ENCODE measurements around the gene LMF2.

The LMF2 gene

DNA sequence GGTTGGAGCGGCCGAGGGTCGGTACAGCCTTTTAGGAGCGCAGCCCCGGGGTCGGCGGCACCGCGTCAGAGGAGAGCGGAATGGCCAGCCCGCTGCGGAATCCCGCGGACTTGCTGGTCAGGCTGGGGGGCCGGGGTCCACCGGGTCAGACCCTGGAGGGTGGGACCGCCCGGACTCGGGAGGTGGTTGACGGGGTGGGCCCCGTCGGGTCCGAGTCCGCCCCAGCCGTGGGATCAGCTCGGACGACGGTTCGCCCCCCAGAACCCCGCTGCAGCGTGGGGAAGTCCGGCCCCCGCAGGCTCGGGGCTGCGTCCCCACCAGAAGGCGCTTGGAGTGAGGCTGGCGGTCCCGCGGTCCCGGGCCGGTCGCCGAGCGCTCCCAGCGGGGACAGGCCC, 26.5 kb downstream of the LMF2 start:
- DNase-seq, result no peak

GRCh38 chr22:50479721-50480120, 27.8 kb downstream of the LMF2 start:
- DNase-seq, result no peak

- DNase-seq, result no peak
Observed at GRCh38 chr22:50477923-50478322, 29.6 kb downstream of the LMF2 start.

DNA sequence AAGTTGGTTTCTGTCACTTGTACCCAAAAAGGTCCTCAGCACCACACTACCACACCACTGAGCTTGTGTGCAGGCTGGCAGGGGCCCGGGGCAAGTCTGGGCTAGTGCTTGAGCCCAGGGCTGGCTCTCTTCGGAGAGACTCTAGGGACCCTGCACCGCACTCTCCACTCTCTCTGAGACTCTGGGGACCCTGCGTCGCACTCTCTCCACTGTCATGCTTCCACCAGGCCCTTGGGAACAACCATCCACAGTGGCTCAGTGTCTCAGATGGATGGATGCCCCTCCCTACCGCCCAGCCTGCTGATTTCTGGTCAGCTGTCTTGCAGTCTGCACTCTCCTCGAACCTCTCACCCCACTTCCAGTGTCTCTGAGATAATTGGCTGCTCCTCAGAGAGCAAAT, 30.6 kb downstream of the LMF2 start:
- DNase-seq, result no peak

DNA sequence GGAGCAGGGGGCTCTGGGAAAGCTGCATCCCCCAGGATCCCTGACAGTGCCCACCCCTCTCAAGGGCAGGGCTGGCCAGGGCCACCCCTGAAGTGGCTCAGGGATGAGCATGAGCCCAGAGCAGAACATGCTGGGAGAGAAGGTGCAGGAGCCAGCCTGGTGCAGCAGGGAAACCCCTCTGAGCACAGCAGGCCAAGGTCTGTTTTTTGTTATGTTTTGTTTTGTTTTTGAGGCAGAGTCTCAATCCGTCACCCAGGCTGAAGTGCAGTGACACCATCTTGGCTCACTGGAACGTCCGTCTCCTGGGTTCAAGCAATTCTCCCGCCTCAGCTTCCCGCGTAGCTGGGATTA, 31.9 kb downstream of the LMF2 start:
- DNase-seq, result no peak

GRCh38 chr22:50474710-50475651, 32.5 kb downstream of the LMF2 start, which contains the start of gene SBF1:
TSS of gene SBF1 (minus strand) at chr22:50475035. CDS start at chr22:50474840, 195 bp downstream.
- DNase-seq, result peak; percentile 90

DNA sequence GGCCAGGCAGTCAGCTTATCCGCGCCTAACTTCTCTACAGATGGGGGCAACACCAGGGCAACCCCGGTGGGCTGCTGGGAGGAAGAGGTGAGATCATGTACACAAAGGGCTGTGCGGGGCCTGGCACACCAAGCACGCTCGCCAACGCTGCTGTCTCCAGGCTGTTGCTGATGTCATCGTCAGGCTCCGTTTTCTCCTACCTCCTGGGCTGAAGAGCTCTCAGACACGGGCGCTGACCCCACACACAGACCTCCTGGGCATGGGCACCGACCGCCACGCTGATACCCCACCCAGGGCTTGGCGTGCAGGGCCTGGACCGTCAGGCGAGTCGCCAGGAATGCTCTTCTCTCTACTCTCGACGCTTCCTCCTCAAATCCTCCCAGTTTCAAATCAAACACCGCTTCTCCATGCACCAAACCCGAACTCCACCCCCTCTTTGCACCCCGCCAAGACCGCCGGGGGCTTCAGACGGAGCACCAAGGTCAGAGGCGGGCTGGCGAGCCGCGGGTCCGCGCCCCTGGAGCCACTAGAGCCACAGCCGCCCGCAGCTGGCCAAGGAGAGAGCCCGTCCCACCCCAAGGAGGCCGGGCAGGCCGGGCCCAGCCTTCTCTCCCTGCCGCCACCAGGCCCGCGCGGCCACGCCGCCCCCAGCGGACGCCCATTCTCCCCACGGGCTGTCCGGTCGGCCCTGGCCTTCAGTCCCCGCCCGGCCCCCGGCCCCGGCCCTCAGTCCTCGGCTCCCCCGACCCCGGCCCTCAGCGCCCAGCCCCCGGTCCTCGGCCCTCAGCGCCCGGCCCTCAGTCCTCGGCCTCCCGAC, 33.4 kb downstream of the LMF2 start:
- peak; percentile 44 for DNase-seq

- DNase-seq, result peak; percentile 62
Observed at GRCh38 chr22:50473088-50473487, 34.4 kb downstream of the LMF2 start.

DNA sequence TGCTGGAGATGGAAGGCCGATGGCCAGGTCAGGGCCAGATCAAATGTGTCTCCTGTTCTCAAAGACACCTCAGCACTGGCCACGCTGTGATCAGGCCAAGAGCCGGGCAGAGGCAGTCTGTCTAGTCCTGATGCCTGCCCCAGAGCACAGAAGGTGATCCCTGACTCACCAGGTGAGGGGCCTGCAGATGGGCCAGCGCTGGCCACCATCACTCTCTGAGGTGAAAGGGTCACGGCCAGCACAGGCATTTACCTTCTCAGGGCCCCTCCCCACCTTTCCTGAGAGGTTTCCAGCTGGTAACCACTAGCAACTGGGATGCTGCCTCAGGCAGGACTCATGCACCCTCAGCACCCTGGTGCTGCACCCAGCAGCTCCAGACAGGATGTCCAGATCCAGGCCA, 35.5 kb downstream of the LMF2 start:
- no peak for DNase-seq

- DNase-seq, result no peak
Observed at GRCh38 chr22:50471197-50471847, 36.2 kb downstream of the LMF2 start.

DNA sequence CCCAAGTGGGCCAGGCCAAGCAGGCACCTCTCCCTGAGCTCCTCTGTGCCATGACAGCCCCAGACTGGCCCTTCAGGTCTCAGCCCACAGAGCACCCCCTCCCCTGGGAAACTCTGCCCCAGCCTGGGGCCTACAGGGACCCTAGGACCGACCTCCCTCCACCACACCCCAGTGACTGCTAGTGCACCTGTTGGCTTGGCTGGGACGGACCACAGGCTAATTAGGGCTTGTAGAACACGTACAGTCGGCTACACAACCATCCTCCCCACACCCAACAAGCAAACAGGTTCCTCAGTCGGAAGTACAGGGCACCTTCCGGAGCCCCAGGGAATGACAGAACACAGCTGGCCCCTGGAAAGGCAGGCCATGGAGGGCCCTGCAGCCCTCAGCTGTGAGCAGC, 37.0 kb downstream of the LMF2 start:
- no peak for DNase-seq

DNA sequence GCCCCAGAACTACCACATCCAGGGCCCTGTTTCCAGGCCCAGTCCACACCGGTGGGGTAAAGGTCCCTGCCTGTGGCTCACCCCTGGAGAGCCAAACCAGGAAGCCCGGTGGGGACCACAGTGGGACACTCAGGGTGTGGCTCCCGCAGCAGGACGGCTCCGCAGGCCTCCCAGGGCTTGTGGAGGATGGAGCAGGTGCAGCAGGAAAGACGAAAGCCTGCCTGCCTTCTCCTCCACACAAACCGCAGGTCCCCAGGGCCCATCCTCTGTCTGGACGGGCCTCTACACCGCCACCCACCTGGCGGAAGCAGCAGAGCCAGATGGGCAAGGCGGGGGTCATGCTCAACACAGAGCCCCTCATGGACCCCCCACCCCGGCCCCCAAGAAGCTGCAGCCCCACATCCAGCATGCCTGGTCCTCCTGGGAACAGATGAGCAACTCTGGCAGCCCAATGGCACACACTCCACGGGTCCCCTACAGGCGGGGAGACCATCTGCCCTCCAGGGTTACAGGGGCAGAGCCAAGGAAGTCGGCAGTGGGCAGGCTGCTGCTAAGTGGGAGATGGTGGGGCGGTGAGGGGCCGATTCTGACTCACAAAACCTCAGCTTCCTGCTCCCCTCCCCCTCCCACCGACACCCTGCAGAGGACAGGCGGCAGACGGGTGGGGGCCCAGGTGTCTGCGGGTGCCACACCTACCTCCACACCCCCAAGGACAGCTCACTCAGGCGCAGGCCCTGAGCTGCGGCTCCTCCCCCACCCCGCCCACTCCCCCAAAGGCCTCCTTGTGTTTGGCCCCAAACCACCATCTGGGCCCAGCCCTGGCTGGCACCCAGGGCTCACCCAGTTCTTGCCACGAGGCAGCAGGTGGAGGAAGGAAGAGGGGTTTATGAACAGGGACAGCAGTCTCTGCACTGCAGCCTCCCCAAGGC, 37.9 kb downstream of the LMF2 start:
- DNase-seq, result peak; percentile 100

GRCh38 chr22:50468626-50469025, 38.9 kb downstream of the LMF2 start:
- DNase-seq, result no peak

GRCh38 chr22:50467773-50468440, 39.6 kb downstream of the LMF2 start:
- no peak for DNase-seq

DNA sequence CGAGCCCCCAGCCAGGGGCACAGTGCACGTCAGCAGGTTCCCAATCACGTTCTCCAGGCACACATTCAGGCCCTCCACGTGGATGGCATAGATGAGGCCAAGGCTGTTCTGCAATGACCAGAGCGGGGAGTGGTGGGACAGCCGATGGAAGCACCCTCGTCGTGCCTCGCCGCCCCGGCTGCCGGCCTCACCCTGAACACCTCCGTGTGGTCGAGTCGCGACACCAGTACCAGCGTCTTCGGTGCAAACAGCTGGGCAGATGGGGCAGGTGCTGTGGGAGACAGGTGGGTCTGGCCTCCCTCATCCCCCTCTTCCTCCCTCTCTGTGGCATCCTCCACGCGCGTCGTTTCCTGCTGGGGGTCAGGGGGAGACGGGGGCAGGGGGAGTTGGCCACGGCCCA, 40.2 kb downstream of the LMF2 start:
- no peak for DNase-seq

- DNase-seq, result no peak
Observed at GRCh38 chr22:50465066-50465930, 42.2 kb downstream of the LMF2 start.

GRCh38 chr22:50464451-50464850, 43.1 kb downstream of the LMF2 start:
- no peak for DNase-seq

GRCh38 chr22:50463188-50463900, 44.2 kb downstream of the LMF2 start:
- no peak for DNase-seq

- no peak for DNase-seq
Observed at GRCh38 chr22:50461979-50462540, 45.4 kb downstream of the LMF2 start.

DNA sequence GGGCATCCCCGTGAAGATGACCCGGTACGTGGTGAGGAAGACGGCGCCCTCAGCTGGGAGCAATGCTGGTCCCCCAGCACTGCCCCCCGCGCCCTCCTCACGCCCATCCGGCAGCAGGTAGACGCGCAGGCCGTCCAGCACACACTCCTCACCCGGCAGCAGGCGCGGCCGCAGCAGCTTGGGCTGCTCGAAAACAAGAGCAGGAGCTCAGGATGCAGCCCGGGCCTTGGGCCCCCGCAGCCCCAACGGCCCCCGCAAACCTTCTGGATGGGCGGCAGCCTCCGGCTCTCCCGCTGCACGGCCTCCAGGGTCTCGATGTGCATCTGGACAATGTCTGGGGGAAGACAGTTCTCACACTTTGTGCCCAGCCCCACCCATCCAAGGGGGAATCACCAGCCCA, 46.0 kb downstream of the LMF2 start:
- DNase-seq, result no peak

Data from CD4-positive, alpha-beta T cell treated with Interleukin-6 for 4 hours (primary cell).